ENCODE results near the gene ABCA2. TPM values are rescaled to one million over a fixed set of nuclear protein-coding genes. Genes with fewer than 3 reads are reported as not detected.

The ABCA2 gene
- total and polyA plus RNA-seq, 9 of the 15 experiments (the other 6 are each of a cell fraction or from before 2014, with no cell fraction given): 0.69 to 16.3 (median 6.1) TPM; not detected in 2

GRCh38 chr9:137046088-137046787 is 18.2 kb upstream of the ABCA2 start, which contains the start of gene NPDC1 (continued):
- TF ChIP-seq KLF16 (IDR thresholded peaks at IDR 0.05) (no peak), TEAD1 (CRISPR knock-in tag; IDR thresholded peaks at IDR 0.05) (peak in 1 of 2 experiments; percentile 78; a peak in 2 of 4 replicates), TAF9B (IDR thresholded peaks at IDR 0.05; ENCODE audit: partially characterized antibody) (no peak), LARP7 (IDR thresholded peaks at IDR 0.05) (no peak), ZC3H11A (IDR thresholded peaks at IDR 0.05; ENCODE audit: low read depth, low read length) (no peak), HDAC6 (IDR thresholded peaks at IDR 0.05; ENCODE audit: low read depth, low read length) (no peak), MTF1 (CRISPR knock-in tag; IDR thresholded peaks at IDR 0.05; ENCODE audit: borderline replicate concordance) (no peak), PKNOX1 (IDR thresholded peaks at IDR 0.05) (no peak), HDAC2 (IDR thresholded peaks at IDR 0.05) (peak; percentile 69; the same call in 1 of the 2 replicates), TBL1XR1 (IDR thresholded peaks at IDR 0.05; ENCODE audit: low read length in 2 of 2) (0 out of 4 replicates have a peak, but pooled peaks of 1 of the 2 experiments have one; percentile 6), RBFOX2 (IDR thresholded peaks at IDR 0.05; ENCODE audit: low read depth, low read length) (peak; percentile 34; the same call in 1 of the 2 replicates), GATAD2B (IDR thresholded peaks at IDR 0.05; ENCODE audit: borderline replicate concordance) (no peak), ZNF511 (CRISPR knock-in tag; IDR thresholded peaks at IDR 0.05) (peak; percentile 90), EGR1 (conservative IDR thresholded peaks at IDR 0.05) (peak; percentile 72), TSC22D4 (tag; IDR thresholded peaks at IDR 0.05) (no peak), XRCC4 (IDR thresholded peaks at IDR 0.05; ENCODE audit: extremely low read depth, insufficient read depth, insufficient read length) (no peak), ZNF589 (CRISPR knock-in tag; IDR thresholded peaks at IDR 0.05; ENCODE audit: low read depth) (no peak), ZNF780A (CRISPR knock-in tag; IDR thresholded peaks at IDR 0.05) (no peak), EHMT2 (IDR thresholded peaks at IDR 0.05) (peak; percentile 98), EZH2 (IDR thresholded peaks at IDR 0.05; ENCODE audit: borderline replicate concordance, low read depth, low read length) (no peak), BMI1 (IDR thresholded peaks at IDR 0.05; ENCODE audit: low read length) (no peak), HNRNPK (IDR thresholded peaks at IDR 0.05; ENCODE audit: low read depth, low read length, poor library complexity, severe bottlenecking) (no peak)
- TF ChIP-seq, protein P1, sequence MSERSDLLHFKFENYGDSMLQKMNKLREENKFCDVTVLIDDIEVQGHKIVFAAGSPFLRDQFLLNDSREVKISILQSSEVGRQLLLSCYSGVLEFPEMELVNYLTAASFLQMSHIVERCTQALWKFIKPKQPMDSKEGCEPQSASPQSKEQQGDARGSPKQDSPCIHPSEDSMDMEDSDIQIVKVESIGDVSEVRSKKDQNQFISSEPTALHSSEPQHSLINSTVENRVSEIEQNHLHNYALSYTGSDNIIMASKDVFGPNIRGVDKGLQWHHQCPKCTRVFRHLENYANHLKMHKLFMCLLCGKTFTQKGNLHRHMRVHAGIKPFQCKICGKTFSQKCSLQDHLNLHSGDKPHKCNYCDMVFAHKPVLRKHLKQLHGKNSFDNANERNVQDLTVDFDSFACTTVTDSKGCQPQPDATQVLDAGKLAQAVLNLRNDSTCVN (CRISPR knock-in tag; IDR thresholded peaks at IDR 0.05): no peak
- TF ChIP-seq, protein P2, sequence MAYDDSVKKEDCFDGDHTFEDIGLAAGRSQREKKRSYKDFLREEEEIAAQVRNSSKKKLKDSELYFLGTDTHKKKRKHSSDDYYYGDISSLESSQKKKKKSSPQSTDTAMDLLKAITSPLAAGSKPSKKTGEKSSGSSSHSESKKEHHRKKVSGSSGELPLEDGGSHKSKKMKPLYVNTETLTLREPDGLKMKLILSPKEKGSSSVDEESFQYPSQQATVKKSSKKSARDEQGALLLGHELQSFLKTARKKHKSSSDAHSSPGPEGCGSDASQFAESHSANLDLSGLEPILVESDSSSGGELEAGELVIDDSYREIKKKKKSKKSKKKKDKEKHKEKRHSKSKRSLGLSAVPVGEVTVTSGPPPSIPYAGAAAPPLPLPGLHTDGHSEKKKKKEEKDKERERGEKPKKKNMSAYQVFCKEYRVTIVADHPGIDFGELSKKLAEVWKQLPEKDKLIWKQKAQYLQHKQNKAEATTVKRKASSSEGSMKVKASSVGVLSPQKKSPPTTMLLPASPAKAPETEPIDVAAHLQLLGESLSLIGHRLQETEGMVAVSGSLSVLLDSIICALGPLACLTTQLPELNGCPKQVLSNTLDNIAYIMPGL (CRISPR knock-in tag; IDR thresholded peaks at IDR 0.05): no peak
